Thyroid gland (tissue), 4 donors: ENCODE data around the gene TTC9C.

Experiments used
- POLR2A ChIP-seq, 2 donors: fragments of 450-650 bp; IDR thresholded peaks; one replicate each; pipeline ENCODE4 v1.6.1; 2017; ENCODE audit warnings: antibody characterized with exemption in 2 of 2, mild to moderate bottlenecking in 2 of 2, moderate library complexity in 1 of 2
- TF ChIP-seq, protein P1 (sequence below), 6 experiments: fragments of 200-600 bp in 3 of 6; fragments of 450-650 bp in 3 of 6; sonication (generic) in 3 of 6; IDR thresholded peaks; one replicate each; pipeline ENCODE4 v1.5.1; 2016 to 2019; ENCODE audit warnings: antibody characterized with exemption in 6 of 6, mild to moderate bottlenecking in 2 of 6, inconsistent platforms in 1 of 6, moderate library complexity in 1 of 6

DNA sequence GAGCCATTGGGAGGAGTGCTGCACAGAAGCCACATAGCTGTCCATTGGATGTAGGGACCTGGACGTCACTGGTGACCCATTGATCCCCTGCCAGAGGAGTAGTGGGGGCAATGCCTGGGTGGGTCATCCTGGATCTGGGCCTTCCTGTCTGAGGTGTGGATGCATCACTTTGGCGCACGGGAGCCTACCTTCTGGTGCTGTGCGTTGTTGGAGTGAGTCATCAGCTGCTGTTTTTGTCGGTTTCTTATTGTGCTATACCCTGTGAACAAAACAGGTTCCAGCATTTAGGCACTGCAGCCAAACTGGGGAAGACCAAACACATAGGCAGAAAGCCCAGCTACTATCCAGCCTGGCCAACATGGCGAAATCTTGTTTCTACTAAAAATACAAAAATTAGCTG, 46.1 kb downstream of the TTC9C start:
- TF ChIP-seq, protein P1, sequence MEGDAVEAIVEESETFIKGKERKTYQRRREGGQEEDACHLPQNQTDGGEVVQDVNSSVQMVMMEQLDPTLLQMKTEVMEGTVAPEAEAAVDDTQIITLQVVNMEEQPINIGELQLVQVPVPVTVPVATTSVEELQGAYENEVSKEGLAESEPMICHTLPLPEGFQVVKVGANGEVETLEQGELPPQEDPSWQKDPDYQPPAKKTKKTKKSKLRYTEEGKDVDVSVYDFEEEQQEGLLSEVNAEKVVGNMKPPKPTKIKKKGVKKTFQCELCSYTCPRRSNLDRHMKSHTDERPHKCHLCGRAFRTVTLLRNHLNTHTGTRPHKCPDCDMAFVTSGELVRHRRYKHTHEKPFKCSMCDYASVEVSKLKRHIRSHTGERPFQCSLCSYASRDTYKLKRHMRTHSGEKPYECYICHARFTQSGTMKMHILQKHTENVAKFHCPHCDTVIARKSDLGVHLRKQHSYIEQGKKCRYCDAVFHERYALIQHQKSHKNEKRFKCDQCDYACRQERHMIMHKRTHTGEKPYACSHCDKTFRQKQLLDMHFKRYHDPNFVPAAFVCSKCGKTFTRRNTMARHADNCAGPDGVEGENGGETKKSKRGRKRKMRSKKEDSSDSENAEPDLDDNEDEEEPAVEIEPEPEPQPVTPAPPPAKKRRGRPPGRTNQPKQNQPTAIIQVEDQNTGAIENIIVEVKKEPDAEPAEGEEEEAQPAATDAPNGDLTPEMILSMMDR (IDR thresholded peaks at IDR 0.05) = no peak
- TF ChIP-seq POLR2A (IDR thresholded peaks at IDR 0.05) = no peak
